ENCODE results near the gene KATNAL1. TPM values are rescaled to one million over a fixed set of nuclear protein-coding genes. Genes with fewer than 3 reads are reported as not detected.

The KATNAL1 gene
- total and polyA plus RNA-seq, 12 donors = 1.5 to 17.9 (median 9.4) TPM

- no peak for DNase-seq
- Histone ChIP-seq H3K9me3 (replicated peaks in 1 of 3) (no peaks in the 10 kb centered on the region), H3K4me1 (replicated peaks in 1 of 2) (no peaks in the 10 kb centered on the region), H3K27me3 (peaks cover 6% of the 10 kb centered on the region), H3K36me3 (replicated peaks in 1 of 2) (no peaks in the 10 kb centered on the region), H3K4me3 (no peak overlapping the region), H3K27ac (no peak overlapping the region)
- TF ChIP-seq CTCF (IDR thresholded peaks at IDR 0.05) = no peak
- no peak for TF ChIP-seq POLR2A (IDR thresholded peaks at IDR 0.05)
- intact Hi-C loops (cut with DNase I) = no loop called here
- 87 to 92% (median 90%) methylated on average over 10 to 17 of the region's 17 CpGs for WGBS, 4 donors
Measured at GRCh38 chr13:30156826-30157615, 150.3 kb downstream of the KATNAL1 start.

DNA sequence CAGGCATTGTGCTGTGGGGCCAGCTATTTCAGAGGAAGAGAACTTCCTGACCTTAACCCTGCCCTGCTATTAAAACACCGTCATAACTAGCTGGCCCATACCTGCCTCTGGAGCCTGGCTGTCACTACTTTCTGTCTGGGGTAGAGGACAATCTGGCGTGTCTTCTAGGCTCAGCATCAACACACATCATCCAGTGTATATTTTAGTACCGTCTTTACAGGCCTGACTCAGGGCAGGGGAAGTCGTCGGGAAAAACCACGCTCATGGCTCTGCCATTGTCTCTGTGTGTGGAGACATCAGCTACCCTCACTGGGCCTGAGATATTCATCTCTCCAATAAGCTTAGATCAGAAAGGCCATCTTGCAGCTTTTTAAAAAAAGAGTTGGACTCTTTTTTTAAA lies 151.1 kb downstream of the KATNAL1 start:
- no peak for TF ChIP-seq CTCF (IDR thresholded peaks at IDR 0.05)
- no peak for TF ChIP-seq POLR2A (IDR thresholded peaks at IDR 0.05)
- peaks cover 6% of the 10 kb centered on the region for H3K27me3 ChIP-seq
- no peaks in the 10 kb centered on the region for H3K36me3 ChIP-seq (replicated peaks in 1 of 2)
- no peaks in the 10 kb centered on the region for H3K4me1 ChIP-seq (replicated peaks in 1 of 2)
- H3K4me3 ChIP-seq = no peak overlapping the region
- H3K9me3 ChIP-seq (replicated peaks in 1 of 3) = no peaks in the 10 kb centered on the region
- no peak for DNase-seq
- intact Hi-C loops (cut with DNase I) = no loop called here
- H3K27ac ChIP-seq = no peak overlapping the region
- 71 to 81% (median 76%) methylated on average over 6 of the region's 6 CpGs for WGBS, 4 donors

- 86 to 93% (median 91%) methylated on average over 9 to 10 of the region's 10 CpGs for WGBS, 4 donors
- no peaks in the 10 kb centered on the region for H3K9me3 ChIP-seq (replicated peaks in 1 of 3)
- H3K36me3 ChIP-seq (replicated peaks in 1 of 2) = no peaks in the 10 kb centered on the region
- DNase-seq = no peak
- H3K27ac ChIP-seq = no peak overlapping the region
- no peaks in the 10 kb centered on the region for H3K4me1 ChIP-seq (replicated peaks in 1 of 2)
- TF ChIP-seq CTCF (IDR thresholded peaks at IDR 0.05) (no peak), POLR2A (IDR thresholded peaks at IDR 0.05) (no peak)
- intact Hi-C loops (cut with DNase I) = no loop called here
- peaks cover 6% of the 10 kb centered on the region for H3K27me3 ChIP-seq
- no peak overlapping the region for H3K4me3 ChIP-seq
Measured at GRCh38 chr13:30154931-30155330, 152.4 kb downstream of the KATNAL1 start.

GRCh38 chr13:30154531-30154930 lies 152.8 kb downstream of the KATNAL1 start:
- Histone ChIP-seq H3K9me3 (replicated peaks in 1 of 3) (no peaks in the 10 kb centered on the region), H3K27me3 (peaks cover 6% of the 10 kb centered on the region), H3K4me1 (replicated peaks in 1 of 2) (no peaks in the 10 kb centered on the region), H3K27ac (no peak overlapping the region), H3K36me3 (replicated peaks in 1 of 2) (no peaks in the 10 kb centered on the region), H3K4me3 (no peak overlapping the region)
- no peak for DNase-seq
- 79 to 86% (median 81%) methylated on average over 20 of the region's 20 CpGs for WGBS, 4 donors
- intact Hi-C loops (cut with DNase I) = no loop called here
- TF ChIP-seq POLR2A (IDR thresholded peaks at IDR 0.05) (no peak), CTCF (IDR thresholded peaks at IDR 0.05) (no peak)
